ENCODE results near the gene PPP1R3D. TPM values are rescaled to one million over a fixed set of nuclear protein-coding genes. Genes with fewer than 3 reads are reported as not detected.

PPP1R3D gene
- total and polyA plus RNA-seq, 2 of the 8 experiments (the other 6 are each of a cell fraction or from before 2014, with no cell fraction given), result 1.4 to 3.9 TPM

GRCh38 chr20:59984541-59984940 is 44.4 kb upstream of the PPP1R3D start (continued):
- no peak for TF ChIP-seq TAF1 (IDR thresholded peaks at IDR 0.05; ENCODE audit: low read depth, low read length)

Measured in H1 (cell line).